Uterus (tissue), 2 donors: ENCODE measurements around the gene CLSTN2.

Experiments
- CTCF ChIP-seq, 4 experiments: fragments of 200-600 bp in 2 of 4; fragments of 450-650 bp in 2 of 4; sonication (generic) in 2 of 4; IDR thresholded peaks; one replicate each; pipeline ENCODE4 v1.5.1; 2016 to 2019; ENCODE audit warnings: antibody characterized with exemption in 4 of 4, mild to moderate bottlenecking in 2 of 4, moderate library complexity in 1 of 4
- POLR2A ChIP-seq, 2 donors: fragments of 450-650 bp; IDR thresholded peaks; one replicate each; pipeline ENCODE4 v1.6.1; 2016; ENCODE audit warnings: antibody characterized with exemption in 2 of 2, mild to moderate bottlenecking in 1 of 2, moderate library complexity in 1 of 2

- TF ChIP-seq CTCF (IDR thresholded peaks at IDR 0.05) = no peak
- TF ChIP-seq POLR2A (IDR thresholded peaks at IDR 0.05) = no peak
Measured at GRCh38 chr3:140599009-140599408, 664.0 kb downstream of the CLSTN2 start.
